GM19468 (cell line): ENCODE results near the gene SLX1B.
"Not testable (repeated sequence)": the region's sequence is repeated elsewhere in the genome, so short reads cannot be mapped to it uniquely, and the experiment has no call there.

ENCODE experiments used
- ATAC-seq: cut with Tn5 transposase; IDR thresholded peaks from one replicate; pipeline ENCODE4 v1.9.1; 2021; ENCODE audit warnings: mild to moderate bottlenecking, moderate library complexity, moderate number of reproducible peaks; ENCODE audit not compliant: unreplicated experiment; ENCODE audit errors: extremely low read depth

SLX1B gene

DNA sequence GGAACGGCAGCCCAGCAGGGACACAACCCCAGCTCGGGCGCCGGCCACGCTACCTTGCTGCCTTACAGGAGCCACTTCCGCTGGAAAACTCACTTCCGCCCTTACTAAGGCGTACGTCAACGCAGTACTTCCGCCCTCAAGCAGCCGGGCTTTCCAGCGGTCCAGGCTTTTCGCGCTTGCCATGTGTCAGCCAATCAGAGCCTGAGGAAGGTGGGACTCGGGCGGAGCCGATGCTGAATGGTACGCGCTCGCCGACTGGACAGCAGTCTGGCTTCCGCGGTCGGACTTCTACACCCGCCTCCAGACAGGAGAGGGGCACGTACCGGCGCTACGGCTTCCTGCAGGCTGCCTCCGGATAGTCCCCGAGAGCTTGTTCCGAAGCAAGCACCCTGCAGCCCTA is at the start of gene SLX1B, which contains the start of gene BOLA2:
Gene SLX1B (plus strand): TSS at position 265 of the 400 bp plus-strand sequence.
Gene BOLA2 (minus strand): TSS at position 83 of the 400 bp plus-strand sequence. CDS start 98 bp downstream, outside the sequence.
- peak; percentile 93 for ATAC-seq

DNA sequence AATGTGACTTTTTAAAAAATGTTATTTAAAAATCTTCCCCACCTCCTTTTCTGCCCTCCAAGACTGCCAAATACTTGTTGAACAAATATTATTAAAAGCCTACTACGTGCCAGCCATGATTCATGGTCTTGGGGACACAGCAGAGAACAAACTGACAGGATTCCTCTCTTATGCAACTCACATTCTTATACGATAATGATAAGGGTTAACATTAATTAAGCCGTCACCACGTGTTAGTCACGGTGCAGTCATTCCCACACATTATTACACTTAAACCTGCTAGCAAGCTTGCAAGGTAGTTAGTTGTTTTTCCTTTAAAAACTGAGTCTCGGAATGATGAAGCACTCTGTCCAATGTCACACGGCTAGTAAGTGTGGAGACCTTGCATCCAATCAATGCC is 49.1 kb upstream of the SLX1B start:
- not testable (repeated sequence) for ATAC-seq

- not testable (repeated sequence) for ATAC-seq
Observed at GRCh38 chr16:29423587-29423986, 30.7 kb upstream of the SLX1B start.

- ATAC-seq = not testable (repeated sequence)
Observed at GRCh38 chr16:29425390-29425789, 28.9 kb upstream of the SLX1B start.

DNA sequence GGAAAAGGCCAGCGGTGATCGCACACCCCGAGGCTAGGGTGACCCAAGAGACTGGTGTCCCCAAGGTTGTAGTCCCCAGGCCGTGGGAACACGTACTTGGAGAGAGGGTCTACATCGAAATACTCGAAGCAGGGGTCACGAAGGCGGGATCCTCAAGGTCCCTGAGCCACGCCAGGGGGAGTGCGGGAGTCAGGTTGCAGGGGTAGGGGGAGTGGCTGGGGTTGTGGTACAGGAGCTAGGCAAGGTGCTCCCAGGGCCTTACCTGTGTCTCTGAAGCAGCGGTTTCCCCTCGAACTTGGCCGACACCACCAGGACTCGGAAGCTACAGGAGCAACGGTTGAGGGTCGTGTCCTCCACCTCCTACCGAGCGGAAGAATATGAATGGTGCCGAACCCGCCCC is 579 bp upstream of the SLX1B start:
- ATAC-seq = not testable (repeated sequence)

- peak; percentile 28 for ATAC-seq
Observed at GRCh38 chr16:29454828-29455227, 495 bp downstream of the SLX1B start.

DNA sequence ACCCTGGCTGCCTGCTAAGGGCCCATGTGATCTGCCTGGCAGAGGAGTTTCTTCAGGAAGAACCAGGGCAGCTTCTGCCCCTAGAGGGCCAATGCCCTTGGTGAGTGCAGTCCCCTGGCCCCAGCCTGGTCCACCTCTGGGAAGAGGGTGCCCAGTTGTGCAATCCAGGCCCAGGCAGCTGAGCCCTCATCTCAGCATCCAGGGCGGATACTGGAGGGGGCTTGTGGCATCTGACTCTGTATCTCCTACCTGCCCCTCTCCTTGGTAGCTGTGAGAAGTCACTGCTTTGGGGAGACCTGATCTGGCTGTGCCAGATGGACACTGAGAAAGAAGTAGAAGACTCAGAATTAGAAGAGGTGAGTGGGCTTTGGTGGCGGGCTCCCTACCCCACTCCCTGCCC is 3.3 kb downstream of the SLX1B start:
- ATAC-seq = not testable (repeated sequence)

DNA sequence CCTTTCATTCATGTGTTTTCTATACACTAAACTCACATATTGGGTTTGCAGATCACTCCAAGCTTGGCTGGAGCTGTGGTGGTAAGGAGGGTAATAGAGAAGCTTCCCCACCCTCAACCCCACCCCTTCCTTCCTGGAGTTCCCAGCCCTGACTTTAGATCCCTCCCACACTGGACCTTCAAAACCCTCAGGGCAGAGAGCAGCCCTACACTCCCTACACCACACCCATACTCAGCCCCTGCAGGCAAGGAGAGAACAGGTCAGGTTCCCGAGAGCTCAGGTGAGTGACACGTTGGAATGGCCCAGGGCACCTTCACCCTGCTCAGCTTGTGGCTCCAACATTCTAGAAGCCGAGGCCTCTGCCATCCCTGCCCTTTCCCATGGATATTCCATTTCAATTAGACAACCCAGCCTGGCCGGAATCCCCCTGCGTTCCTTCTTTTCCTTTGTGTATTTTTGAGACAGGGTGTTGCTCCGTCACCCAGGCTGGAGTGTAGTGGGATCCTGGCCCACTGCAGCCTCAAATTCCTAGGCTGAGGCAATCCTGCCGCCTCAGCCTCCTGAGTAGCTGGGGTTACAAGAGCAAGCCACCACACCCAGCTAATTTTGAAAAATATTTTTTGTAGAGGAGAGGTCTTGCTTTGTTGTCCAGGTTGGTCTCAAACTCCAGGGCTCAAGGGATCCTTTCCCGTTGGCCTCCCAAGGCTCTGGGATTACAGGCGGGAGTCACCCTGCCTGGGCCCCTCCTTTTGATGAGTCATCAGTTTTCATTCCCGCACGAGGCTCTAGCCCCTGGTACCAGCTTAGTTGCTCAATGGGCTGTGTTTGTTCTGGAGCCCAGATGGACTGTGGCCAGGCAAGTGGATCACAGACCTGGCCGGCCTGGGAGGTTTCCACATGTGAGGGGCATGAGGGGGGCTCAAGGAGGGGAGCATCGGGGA is 5.6 kb downstream of the SLX1B start, which contains the start of gene SULT1A4:
Gene SULT1A4 (plus strand): TSS at position 208 of the 941 bp plus-strand sequence. CDS start 1,473 bp downstream, outside the sequence.
- not testable (repeated sequence) for ATAC-seq

DNA sequence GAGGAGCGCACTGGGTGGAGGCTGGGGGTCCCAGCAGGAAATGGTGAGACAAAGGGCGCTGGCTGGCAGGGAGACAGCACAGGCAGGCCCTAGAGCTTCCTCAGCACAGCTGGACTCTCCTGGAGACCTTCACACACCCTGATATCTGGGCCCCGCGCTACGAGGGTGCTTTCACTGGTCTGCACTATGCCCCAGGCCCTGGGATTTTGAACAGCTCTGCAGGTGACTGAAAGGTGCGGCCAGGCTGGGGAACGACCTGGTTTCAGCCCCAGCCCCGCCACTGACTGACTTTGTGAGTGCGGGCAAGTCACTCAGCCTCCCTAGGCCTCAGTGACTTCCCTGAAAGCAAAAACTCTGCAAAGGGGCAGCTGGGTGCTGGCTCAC is 6.3 kb downstream of the SLX1B start:
- not testable (repeated sequence) for ATAC-seq

- not testable (repeated sequence) for ATAC-seq
Observed at GRCh38 chr16:29465985-29466824, 11.9 kb downstream of the SLX1B start.

DNA sequence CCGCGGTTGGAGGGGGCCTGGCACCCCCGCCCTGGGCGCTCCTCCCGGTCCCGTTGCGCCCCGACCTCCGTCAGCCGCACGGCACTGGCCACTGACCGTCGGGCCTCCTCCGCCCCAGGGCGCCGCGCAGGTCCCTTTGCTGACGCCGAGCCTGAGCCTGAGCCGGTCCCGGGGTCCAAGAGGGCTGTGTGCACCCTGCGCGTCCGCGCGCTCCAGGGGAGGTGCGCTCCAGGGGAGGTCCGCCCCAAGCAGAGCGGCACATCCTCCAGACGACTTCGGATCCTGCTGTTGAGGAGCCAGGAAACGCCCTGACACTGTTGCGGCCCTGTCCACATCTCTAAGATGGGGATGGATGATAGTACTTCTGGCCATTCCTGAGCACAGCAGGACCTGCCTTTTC is 12.6 kb downstream of the SLX1B start:
- not testable (repeated sequence) for ATAC-seq

- ATAC-seq = not testable (repeated sequence)
Observed at GRCh38 chr16:29467654-29468366, 13.5 kb downstream of the SLX1B start.

- ATAC-seq = not testable (repeated sequence)
Observed at GRCh38 chr16:29469660-29470059, 15.3 kb downstream of the SLX1B start.

GRCh38 chr16:29472065-29472464 is 17.7 kb downstream of the SLX1B start:
- not testable (repeated sequence) for ATAC-seq

DNA sequence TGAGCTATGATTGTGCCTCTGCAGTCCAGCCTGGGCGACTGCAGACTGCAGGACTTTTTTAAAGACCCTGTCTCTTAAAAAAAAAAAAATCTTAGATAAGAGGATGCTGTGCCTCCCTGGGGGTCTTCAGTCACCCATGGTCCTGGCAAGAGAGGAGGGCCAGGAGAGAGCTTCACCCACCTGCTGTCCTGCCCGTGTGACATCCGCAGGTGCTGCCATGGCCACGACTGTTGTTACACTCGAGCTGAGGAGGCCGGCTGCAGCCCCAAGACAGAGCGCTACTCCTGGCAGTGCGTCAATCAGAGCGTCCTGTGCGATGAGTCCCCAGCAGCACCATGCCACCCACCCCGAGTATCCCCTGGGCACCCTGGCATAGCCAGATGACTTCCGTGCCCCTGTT is 27.9 kb downstream of the SLX1B start:
- ATAC-seq = not testable (repeated sequence)

- not testable (repeated sequence) for ATAC-seq
Observed at GRCh38 chr16:29506308-29506707, 52.0 kb downstream of the SLX1B start, which contains the start of gene NPIPB12. Gene NPIPB12 (minus strand): TSS chr16:29506408.
